HG03460 (cell line): Measurements from ENCODE around the gene CLEC18C.
"Not testable (repeated sequence)": the region's sequence is repeated elsewhere in the genome, so short reads cannot be mapped to it uniquely, and the experiment has no call there.

Experiments used
- ATAC-seq: cut with Tn5 transposase; IDR thresholded peaks from one replicate; pipeline ENCODE4 v1.9.1; 2021; ENCODE audit not compliant: unreplicated experiment

The CLEC18C gene

GRCh38 chr16:70173212-70173837 is at the start of gene CLEC18C:
Gene CLEC18C, plus strand, starts transcription at chr16:70173787. Its CDS starts 492 bp downstream, at chr16:70174279.
- ATAC-seq: not testable (repeated sequence)

GRCh38 chr16:70123822-70124221 is 49.8 kb upstream of the CLEC18C start:
- ATAC-seq: not testable (repeated sequence)

- not testable (repeated sequence) for ATAC-seq
These were observed 47.4 kb upstream of the CLEC18C start for GRCh38 chr16:70126226-70126625.

- ATAC-seq: not testable (repeated sequence)
These were observed 45.9 kb upstream of the CLEC18C start for GRCh38 chr16:70127706-70128105.

- ATAC-seq: not testable (repeated sequence)
These were observed 44.7 kb upstream of the CLEC18C start for GRCh38 chr16:70128844-70129243.

GRCh38 chr16:70135796-70136195 is 37.8 kb upstream of the CLEC18C start:
- not testable (repeated sequence) for ATAC-seq

GRCh38 chr16:70136595-70136994 is 37.0 kb upstream of the CLEC18C start:
- not testable (repeated sequence) for ATAC-seq

GRCh38 chr16:70142739-70143138 is 30.8 kb upstream of the CLEC18C start:
- ATAC-seq: not testable (repeated sequence)

GRCh38 chr16:70143231-70143895 is 30.2 kb upstream of the CLEC18C start:
- not testable (repeated sequence) for ATAC-seq

- not testable (repeated sequence) for ATAC-seq
These were observed 25.7 kb upstream of the CLEC18C start for GRCh38 chr16:70147853-70148252.

GRCh38 chr16:70148453-70148852 is 25.1 kb upstream of the CLEC18C start:
- ATAC-seq: not testable (repeated sequence)

- ATAC-seq: not testable (repeated sequence)
These were observed 24.3 kb upstream of the CLEC18C start for GRCh38 chr16:70149296-70149695.

GRCh38 chr16:70151391-70151790 is 22.2 kb upstream of the CLEC18C start:
- ATAC-seq: no peak

- ATAC-seq: no peak
These were observed 21.6 kb upstream of the CLEC18C start for GRCh38 chr16:70151941-70152509.

GRCh38 chr16:70152578-70153302 is 20.8 kb upstream of the CLEC18C start:
- ATAC-seq: no peak

- ATAC-seq: not testable (repeated sequence)
These were observed 18.9 kb upstream of the CLEC18C start for GRCh38 chr16:70154736-70155135.

- no peak for ATAC-seq
These were observed 17.2 kb upstream of the CLEC18C start for GRCh38 chr16:70156207-70156978.

- ATAC-seq: no peak
These were observed 16.5 kb upstream of the CLEC18C start for GRCh38 chr16:70157105-70157476.

- no peak for ATAC-seq
These were observed 15.9 kb upstream of the CLEC18C start for GRCh38 chr16:70157477-70158260.
